ENCODE data around the gene YIF1A. TPM values are rescaled to one million over a fixed set of nuclear protein-coding genes. Genes with fewer than 3 reads are reported as not detected.
A peak's percentile ranks its signal among the peaks of the same experiment; 100 is the strongest.

YIF1A gene
- total and polyA plus RNA-seq, 7 donors, result 30.3 to 104 (median 59.2) TPM

DNA sequence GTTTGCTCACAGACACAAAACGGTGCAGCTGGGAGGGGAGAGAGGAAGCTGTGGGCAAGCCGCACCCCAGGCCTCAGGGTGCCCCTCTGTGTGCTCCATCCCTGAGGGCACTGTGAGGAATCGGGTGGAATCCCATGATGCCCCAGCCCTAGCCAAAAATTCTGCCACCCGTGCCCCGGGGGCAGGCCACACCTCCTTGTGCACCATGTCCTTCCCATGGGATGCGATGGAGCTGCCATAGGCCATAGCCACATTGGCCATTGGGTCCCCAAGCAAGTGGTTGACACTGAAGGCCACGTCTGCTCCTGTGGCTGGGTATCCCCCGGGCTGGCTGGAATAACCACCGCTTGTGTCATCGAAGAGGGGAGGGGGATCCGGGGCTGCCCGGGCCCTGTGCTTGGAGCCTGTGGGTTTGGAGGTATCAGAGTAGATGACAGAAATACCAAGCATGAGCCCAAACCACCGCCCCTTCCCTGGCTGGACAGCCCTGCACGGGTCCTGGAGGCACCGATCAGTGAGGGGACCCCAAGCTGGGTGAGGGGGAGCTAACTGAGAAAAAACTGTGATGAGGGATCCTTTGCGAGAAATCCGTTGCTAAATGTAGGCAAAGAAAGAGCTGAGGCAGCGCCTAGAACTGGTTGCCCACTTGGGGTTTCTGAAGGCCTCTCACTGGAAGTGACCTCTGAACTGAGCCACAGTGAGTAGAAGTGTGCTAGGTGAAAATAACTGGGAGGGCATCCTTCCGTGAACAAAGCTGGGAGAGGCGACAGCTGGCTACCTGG is 863 bp downstream of the YIF1A start:
- intact Hi-C loops (cut with DNase I), result no loop called here
- H3K9me3 ChIP-seq, result no peaks in the 10 kb centered on the region
- peak overlapping the region; percentile 90 to 96 (median 94) for H3K27ac ChIP-seq
- peaks cover 20 to 21% (median 20%) of the 10 kb centered on the region in 3 donors for H3K27me3 ChIP-seq
- peaks cover 0 to 43% (median 33%) of the 10 kb centered on the region in 4 donors for H3K4me1 ChIP-seq
- peaks cover 0 to 8% (median 0%) of the 10 kb centered on the region in 4 donors for H3K36me3 ChIP-seq
- TF ChIP-seq POLR2AphosphoS5 (IDR thresholded peaks at IDR 0.05), result no peak
- TF ChIP-seq, protein P1, sequence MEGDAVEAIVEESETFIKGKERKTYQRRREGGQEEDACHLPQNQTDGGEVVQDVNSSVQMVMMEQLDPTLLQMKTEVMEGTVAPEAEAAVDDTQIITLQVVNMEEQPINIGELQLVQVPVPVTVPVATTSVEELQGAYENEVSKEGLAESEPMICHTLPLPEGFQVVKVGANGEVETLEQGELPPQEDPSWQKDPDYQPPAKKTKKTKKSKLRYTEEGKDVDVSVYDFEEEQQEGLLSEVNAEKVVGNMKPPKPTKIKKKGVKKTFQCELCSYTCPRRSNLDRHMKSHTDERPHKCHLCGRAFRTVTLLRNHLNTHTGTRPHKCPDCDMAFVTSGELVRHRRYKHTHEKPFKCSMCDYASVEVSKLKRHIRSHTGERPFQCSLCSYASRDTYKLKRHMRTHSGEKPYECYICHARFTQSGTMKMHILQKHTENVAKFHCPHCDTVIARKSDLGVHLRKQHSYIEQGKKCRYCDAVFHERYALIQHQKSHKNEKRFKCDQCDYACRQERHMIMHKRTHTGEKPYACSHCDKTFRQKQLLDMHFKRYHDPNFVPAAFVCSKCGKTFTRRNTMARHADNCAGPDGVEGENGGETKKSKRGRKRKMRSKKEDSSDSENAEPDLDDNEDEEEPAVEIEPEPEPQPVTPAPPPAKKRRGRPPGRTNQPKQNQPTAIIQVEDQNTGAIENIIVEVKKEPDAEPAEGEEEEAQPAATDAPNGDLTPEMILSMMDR (IDR thresholded peaks at IDR 0.05), result no peak
- TF ChIP-seq POLR2A (IDR thresholded peaks at IDR 0.05), result no peak
- no peak for TF ChIP-seq EP300 (IDR thresholded peaks at IDR 0.05)
- WGBS, 2 donors, result 49 to 53% methylated on average over 20 of the region's 20 CpGs
- H3K4me3 ChIP-seq, result peak overlapping the region; percentile 74 to 80 (median 77)
- DNase-seq, result no peak

DNA sequence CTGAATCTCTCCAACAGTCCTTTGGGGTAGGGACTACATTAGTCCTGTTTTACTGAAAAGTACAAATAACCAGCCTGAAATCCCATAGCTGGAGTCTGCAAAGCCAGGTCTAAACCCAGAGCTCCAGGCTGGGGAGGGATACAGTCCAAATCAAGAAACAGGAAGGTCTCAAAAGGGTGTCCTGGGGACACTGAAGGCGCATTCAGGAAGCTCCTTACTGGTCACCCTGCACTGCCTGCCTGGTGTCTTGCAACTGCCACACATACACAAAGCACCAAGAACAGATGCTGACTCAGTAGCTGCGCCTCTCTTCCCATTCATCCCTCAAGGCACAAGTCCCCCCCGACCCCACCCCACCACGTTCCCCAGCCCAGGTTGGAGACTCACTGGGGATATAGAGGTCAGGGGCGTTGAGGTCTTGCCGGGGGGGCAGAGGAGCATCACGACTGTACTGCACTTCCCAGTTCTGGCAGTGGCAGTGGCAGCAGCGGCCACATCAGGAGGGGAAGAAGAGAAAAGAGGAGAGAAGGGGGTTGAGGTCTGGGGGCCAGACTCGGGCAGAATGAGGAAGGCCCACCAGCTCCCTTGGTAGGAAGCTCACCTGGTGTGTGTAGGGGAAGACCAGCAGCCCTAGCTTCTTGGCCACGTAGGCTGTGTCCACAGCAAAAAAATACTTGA is 1.6 kb downstream of the YIF1A start:
- no peak overlapping the region for H3K4me3 ChIP-seq
- 77 to 84% methylated on average over 10 of the region's 10 CpGs for WGBS, 2 donors
- H3K36me3 ChIP-seq, result peaks cover 0 to 8% (median 0%) of the 10 kb centered on the region in 4 donors
- H3K4me1 ChIP-seq, result peaks cover 0 to 48% (median 40%) of the 10 kb centered on the region in 4 donors
- DNase-seq, result no peak
- TF ChIP-seq POLR2AphosphoS5 (IDR thresholded peaks at IDR 0.05) (no peak), EP300 (IDR thresholded peaks at IDR 0.05) (no peak), POLR2A (IDR thresholded peaks at IDR 0.05) (no peak)
- TF ChIP-seq, protein P1 (IDR thresholded peaks at IDR 0.05), result no peak
- peaks cover 13 to 14% (median 13%) of the 10 kb centered on the region in 3 donors for H3K27me3 ChIP-seq
- H3K27ac ChIP-seq, result no peak overlapping the region
- no peaks in the 10 kb centered on the region for H3K9me3 ChIP-seq
- intact Hi-C loops (cut with DNase I), result no loop called here

- no peak for DNase-seq
- Histone ChIP-seq H3K27me3 (peaks cover 6 to 7% (median 7%) of the 10 kb centered on the region in 3 donors), H3K9me3 (no peaks in the 10 kb centered on the region), H3K4me3 (no peak overlapping the region), H3K27ac (no peak overlapping the region), H3K36me3 (peaks cover 0 to 8% (median 0%) of the 10 kb centered on the region in 4 donors), H3K4me1 (peaks cover 0 to 47% (median 39%) of the 10 kb centered on the region in 4 donors)
- intact Hi-C loops (cut with DNase I), result no loop called here
- TF ChIP-seq, protein P1 (IDR thresholded peaks at IDR 0.05), result no peak
- TF ChIP-seq POLR2A (IDR thresholded peaks at IDR 0.05), result no peak
- TF ChIP-seq EP300 (IDR thresholded peaks at IDR 0.05), result no peak
- no peak for TF ChIP-seq POLR2AphosphoS5 (IDR thresholded peaks at IDR 0.05)
- WGBS, 2 donors, result 88 to 94% methylated on average over 5 of the region's 5 CpGs
Observed at GRCh38 chr11:66286699-66287098, 2.2 kb downstream of the YIF1A start.

- no peak overlapping the region for H3K27ac ChIP-seq
- DNase-seq, result no peak
- peaks cover 0 to 47% (median 35%) of the 10 kb centered on the region in 4 donors for H3K4me1 ChIP-seq
- H3K27me3 ChIP-seq, result no peaks in the 10 kb centered on the region
- TF ChIP-seq POLR2A (IDR thresholded peaks at IDR 0.05) (no peak), POLR2AphosphoS5 (IDR thresholded peaks at IDR 0.05) (no peak), EP300 (IDR thresholded peaks at IDR 0.05) (no peak)
- TF ChIP-seq, protein P1 (IDR thresholded peaks at IDR 0.05), result no peak
- no peak overlapping the region for H3K4me3 ChIP-seq
- H3K9me3 ChIP-seq, result no peaks in the 10 kb centered on the region
- intact Hi-C loops (cut with DNase I), result no loop called here
- peaks cover 0 to 8% (median 0%) of the 10 kb centered on the region in 4 donors for H3K36me3 ChIP-seq
- 94% methylated on average over 13 of the region's 13 CpGs for WGBS, 2 donors
Observed at GRCh38 chr11:66285250-66285947, 3.5 kb downstream of the YIF1A start.
